ENCODE measurements around the gene TMEM184A. TPM values are rescaled to one million over a fixed set of nuclear protein-coding genes. Genes with fewer than 3 reads are reported as not detected.
A peak's percentile ranks its signal among the peaks of the same experiment; 100 is the strongest.

TMEM184A gene
- total and polyA plus RNA-seq, 2 experiments from 2014 or later: 0.18 to 0.66 TPM

DNA sequence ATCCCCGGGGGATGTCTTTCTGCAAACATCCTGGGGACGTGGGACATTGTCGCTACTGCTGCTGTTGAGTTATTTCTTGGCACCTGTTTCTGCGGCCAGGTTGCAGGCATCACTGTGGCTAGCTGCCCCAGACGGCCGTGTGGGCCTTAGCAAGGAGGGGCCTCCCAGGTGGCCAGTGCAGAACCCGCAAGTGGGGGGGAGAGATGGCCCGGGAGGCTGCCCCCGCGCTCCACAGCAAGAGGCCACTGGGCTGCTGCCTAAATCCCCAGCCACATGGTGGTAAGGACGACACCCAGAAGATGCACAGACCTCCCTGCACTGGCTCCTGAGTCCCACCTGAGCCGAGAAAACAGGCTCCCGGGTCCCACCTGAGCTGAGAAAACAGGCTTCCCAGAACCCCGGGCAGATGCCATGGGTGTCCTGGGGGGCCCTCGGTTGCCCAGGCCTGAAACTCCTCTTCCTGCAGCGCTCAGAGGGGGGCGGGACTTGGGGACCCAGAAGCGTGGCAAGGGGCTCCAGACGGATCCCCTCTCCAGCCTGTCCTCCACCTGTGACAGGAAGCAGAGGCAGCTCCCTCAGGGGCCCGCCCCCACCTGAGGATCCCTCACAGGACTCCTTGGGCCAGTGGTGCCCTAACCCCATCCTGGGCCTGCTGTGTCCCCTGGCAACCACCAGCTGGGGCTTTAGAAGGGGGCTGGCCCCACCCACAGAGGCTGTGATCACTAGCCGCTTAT is 26.5 kb downstream of the TMEM184A start:
- H3K36me3 ChIP-seq (ENCODE audit: insufficient read depth): no peaks in the 10 kb centered on the region
- ATAC-seq (peak; percentile 4; the same call in 1 of the 3 replicates), DNase-seq (ENCODE audit: low spot score) (no peak)
- no peaks in the 10 kb centered on the region for H3K9me3 Mint-ChIP-seq
- H3K4me3 Mint-ChIP-seq: peak overlapping the region; percentile 70; the same call in 2 of the 3 replicates
- peaks cover 28% of the 10 kb centered on the region for H3K27me3 Mint-ChIP-seq (ENCODE audit: insufficient read depth, low read depth, poor library complexity)
- 0 out of 2 replicates have a peak, but pooled peaks cover 11% of the 10 kb centered on the region for H3F3A ChIP-seq (replicated peaks; ENCODE audit: low read depth)
- H3K27me3 ChIP-seq (ENCODE audit: insufficient read depth): no peaks in the 10 kb centered on the region
- no peaks in the 10 kb centered on the region; the same call in 1 of the 2 replicates for H4K20me1 ChIP-seq (replicated peaks; ENCODE audit: insufficient read depth)
- H2AFZ ChIP-seq: no peak overlapping the region; the same call in 1 of the 2 replicates
- TF ChIP-seq CREB1 (CRISPR knock-in tag; IDR thresholded peaks at IDR 0.05; ENCODE audit: low read depth): no peak
- TF ChIP-seq, protein P1, sequence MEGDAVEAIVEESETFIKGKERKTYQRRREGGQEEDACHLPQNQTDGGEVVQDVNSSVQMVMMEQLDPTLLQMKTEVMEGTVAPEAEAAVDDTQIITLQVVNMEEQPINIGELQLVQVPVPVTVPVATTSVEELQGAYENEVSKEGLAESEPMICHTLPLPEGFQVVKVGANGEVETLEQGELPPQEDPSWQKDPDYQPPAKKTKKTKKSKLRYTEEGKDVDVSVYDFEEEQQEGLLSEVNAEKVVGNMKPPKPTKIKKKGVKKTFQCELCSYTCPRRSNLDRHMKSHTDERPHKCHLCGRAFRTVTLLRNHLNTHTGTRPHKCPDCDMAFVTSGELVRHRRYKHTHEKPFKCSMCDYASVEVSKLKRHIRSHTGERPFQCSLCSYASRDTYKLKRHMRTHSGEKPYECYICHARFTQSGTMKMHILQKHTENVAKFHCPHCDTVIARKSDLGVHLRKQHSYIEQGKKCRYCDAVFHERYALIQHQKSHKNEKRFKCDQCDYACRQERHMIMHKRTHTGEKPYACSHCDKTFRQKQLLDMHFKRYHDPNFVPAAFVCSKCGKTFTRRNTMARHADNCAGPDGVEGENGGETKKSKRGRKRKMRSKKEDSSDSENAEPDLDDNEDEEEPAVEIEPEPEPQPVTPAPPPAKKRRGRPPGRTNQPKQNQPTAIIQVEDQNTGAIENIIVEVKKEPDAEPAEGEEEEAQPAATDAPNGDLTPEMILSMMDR (conservative IDR thresholded peaks at IDR 0.05; ENCODE audit: low read depth in 2 of 2): no peak
- TF ChIP-seq, protein P2, sequence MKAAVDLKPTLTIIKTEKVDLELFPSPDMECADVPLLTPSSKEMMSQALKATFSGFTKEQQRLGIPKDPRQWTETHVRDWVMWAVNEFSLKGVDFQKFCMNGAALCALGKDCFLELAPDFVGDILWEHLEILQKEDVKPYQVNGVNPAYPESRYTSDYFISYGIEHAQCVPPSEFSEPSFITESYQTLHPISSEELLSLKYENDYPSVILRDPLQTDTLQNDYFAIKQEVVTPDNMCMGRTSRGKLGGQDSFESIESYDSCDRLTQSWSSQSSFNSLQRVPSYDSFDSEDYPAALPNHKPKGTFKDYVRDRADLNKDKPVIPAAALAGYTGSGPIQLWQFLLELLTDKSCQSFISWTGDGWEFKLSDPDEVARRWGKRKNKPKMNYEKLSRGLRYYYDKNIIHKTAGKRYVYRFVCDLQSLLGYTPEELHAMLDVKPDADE (IDR thresholded peaks at IDR 0.05): no peak
- TF ChIP-seq, protein P3, sequence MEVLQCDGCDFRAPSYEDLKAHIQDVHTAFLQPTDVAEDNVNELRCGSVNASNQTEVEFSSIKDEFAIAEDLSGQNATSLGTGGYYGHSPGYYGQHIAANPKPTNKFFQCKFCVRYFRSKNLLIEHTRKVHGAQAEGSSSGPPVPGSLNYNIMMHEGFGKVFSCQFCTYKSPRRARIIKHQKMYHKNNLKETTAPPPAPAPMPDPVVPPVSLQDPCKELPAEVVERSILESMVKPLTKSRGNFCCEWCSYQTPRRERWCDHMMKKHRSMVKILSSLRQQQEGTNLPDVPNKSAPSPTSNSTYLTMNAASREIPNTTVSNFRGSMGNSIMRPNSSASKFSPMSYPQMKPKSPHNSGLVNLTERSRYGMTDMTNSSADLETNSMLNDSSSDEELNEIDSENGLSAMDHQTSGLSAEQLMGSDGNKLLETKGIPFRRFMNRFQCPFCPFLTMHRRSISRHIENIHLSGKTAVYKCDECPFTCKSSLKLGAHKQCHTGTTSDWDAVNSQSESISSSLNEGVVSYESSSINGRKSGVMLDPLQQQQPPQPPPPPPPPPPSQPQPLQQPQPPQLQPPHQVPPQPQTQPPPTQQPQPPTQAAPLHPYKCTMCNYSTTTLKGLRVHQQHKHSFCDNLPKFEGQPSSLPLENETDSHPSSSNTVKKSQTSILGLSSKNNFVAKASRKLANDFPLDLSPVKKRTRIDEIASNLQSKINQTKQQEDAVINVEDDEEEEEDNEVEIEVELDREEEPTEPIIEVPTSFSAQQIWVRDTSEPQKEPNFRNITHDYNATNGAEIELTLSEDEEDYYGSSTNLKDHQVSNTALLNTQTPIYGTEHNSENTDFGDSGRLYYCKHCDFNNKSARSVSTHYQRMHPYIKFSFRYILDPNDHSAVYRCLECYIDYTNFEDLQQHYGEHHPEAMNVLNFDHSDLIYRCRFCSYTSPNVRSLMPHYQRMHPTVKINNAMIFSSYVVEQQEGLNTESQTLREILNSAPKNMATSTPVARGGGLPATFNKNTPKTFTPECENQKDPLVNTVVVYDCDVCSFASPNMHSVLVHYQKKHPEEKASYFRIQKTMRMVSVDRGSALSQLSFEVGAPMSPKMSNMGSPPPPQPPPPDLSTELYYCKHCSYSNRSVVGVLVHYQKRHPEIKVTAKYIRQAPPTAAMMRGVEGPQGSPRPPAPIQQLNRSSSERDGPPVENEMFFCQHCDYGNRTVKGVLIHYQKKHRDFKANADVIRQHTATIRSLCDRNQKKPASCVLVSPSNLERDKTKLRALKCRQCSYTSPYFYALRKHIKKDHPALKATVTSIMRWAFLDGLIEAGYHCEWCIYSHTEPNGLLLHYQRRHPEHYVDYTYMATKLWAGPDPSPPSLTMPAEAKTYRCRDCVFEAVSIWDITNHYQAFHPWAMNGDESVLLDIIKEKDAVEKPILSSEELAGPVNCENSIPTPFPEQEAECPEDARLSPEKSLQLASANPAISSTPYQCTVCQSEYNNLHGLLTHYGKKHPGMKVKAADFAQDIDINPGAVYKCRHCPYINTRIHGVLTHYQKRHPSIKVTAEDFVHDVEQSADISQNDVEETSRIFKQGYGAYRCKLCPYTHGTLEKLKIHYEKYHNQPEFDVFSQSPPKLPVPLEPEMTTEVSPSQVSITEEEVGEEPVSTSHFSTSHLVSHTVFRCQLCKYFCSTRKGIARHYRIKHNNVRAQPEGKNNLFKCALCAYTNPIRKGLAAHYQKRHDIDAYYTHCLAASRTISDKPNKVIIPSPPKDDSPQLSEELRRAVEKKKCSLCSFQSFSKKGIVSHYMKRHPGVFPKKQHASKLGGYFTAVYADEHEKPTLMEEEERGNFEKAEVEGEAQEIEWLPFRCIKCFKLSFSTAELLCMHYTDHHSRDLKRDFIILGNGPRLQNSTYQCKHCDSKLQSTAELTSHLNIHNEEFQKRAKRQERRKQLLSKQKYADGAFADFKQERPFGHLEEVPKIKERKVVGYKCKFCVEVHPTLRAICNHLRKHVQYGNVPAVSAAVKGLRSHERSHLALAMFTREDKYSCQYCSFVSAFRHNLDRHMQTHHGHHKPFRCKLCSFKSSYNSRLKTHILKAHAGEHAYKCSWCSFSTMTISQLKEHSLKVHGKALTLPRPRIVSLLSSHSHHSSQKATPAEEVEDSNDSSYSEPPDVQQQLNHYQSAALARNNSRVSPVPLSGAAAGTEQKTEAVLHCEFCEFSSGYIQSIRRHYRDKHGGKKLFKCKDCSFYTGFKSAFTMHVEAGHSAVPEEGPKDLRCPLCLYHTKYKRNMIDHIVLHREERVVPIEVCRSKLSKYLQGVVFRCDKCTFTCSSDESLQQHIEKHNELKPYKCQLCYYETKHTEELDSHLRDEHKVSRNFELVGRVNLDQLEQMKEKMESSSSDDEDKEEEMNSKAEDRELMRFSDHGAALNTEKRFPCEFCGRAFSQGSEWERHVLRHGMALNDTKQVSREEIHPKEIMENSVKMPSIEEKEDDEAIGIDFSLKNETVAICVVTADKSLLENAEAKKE (CRISPR knock-in tag; IDR thresholded peaks at IDR 0.05): no peak
- no peak for TF ChIP-seq NANOG (IDR thresholded peaks at IDR 0.05; ENCODE audit: borderline replicate concordance)
- no peak for TF ChIP-seq EZH2 (IDR thresholded peaks at IDR 0.05; ENCODE audit: low read depth, unreplicated experiment)
- TF ChIP-seq JUNB (IDR thresholded peaks at IDR 0.05; ENCODE audit: unreplicated experiment): no peak
- TF ChIP-seq ZNF114 (CRISPR knock-in tag; IDR thresholded peaks at IDR 0.05): no peak
- no peak for TF ChIP-seq STAT1 (IDR thresholded peaks at IDR 0.05; ENCODE audit: unreplicated experiment)
- TF ChIP-seq EZH2phosphoT487 (IDR thresholded peaks at IDR 0.05; ENCODE audit: unreplicated experiment): no peak
- no peak for TF ChIP-seq POLR2AphosphoS5 (IDR thresholded peaks at IDR 0.05; ENCODE audit: low read depth)
- peaks cover 34% of the 10 kb centered on the region for H3K79me2 ChIP-seq (replicated peaks; ENCODE audit: insufficient read depth)
- H3K27ac Mint-ChIP-seq: no peak overlapping the region
- H3K4me1 Mint-ChIP-seq: peaks cover 31% of the 10 kb centered on the region
- peaks cover 14% of the 10 kb centered on the region for H3K4me1 ChIP-seq (ENCODE audit: insufficient read depth)
- peak overlapping the region; percentile 51; the same call in 1 of the 2 replicates for H3K4me3 ChIP-seq
- no peak overlapping the region for H3K27ac ChIP-seq (ENCODE audit: low read depth)
- H3K4me2 ChIP-seq: no peak overlapping the region
- H3K9me2 ChIP-seq (ENCODE audit: insufficient read depth): no peaks in the 10 kb centered on the region
- H3K36me3 Mint-ChIP-seq (ENCODE audit: low read depth): no peaks in the 10 kb centered on the region
